Measurements from ENCODE around the gene AGBL4.
"Not testable (repeated sequence)": the region's sequence is repeated elsewhere in the genome, so short reads cannot be mapped to it uniquely, and the experiment has no call there.

AGBL4 gene

GRCh38 chr1:49424782-49425181 is 599.0 kb downstream of the AGBL4 start:
- DNase-seq = no peak

DNA sequence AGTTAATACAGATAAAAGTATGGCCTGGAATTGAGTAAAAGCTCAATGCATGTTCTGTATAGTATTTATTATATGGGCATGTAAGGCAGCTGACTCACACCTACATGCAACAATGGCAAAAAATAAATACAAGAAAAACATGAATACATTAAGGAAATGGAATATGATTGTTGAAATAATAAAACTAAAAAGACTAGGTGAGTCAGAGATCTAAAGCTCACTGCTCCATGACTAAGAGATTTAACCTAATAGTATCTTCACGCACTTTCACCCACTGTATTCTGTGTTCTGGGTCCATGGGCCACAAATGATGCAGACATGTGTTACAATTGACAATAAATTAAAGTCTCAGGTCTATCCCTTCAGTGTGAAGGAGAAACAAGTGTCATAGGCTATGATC is 607.0 kb downstream of the AGBL4 start:
- DNase-seq = no peak

- DNase-seq = no peak
Observed at GRCh38 chr1:49408346-49408745, 615.4 kb downstream of the AGBL4 start.

- no peak for DNase-seq
Observed at GRCh38 chr1:49397086-49397485, 626.7 kb downstream of the AGBL4 start.

DNA sequence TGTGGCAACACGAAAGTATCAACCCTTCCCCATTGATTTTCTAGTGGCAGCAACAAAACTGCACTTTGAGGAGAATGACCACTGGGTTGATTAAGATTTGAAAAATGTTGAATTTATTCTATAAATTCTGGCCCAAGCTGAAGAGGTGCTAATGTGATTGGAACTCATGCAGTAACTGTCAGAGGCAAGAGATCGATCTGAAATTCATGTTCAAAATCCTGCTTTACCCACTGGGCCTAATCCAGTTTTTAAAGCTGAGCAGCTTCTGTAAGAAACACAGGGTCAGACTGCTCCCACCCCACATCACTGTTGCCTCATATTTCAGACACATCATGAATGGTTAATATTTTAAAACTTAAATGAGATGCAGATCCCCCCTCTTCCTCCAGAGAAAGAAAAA is 629.6 kb downstream of the AGBL4 start:
- DNase-seq = no peak

GRCh38 chr1:49389699-49390098 is 634.1 kb downstream of the AGBL4 start:
- DNase-seq = no peak

DNA sequence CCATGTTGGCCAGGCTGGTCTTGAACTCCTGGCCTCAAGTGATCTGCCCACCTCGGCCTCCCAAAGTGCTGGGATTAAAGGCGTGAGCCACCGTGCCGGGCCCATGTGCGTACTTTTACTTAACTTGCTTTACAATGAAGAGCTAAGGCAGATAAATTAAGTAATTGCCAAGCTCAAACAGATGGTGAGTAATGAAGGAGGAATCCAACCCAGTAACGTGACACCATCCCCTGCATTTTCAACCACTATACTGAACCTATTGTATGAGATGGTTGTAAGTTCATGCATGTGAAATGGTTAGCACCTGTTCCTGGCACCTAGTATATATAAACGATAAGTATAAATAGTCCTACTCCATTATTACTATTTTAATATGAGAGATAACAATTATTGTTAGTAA is 659.1 kb downstream of the AGBL4 start:
- DNase-seq = no peak

DNA sequence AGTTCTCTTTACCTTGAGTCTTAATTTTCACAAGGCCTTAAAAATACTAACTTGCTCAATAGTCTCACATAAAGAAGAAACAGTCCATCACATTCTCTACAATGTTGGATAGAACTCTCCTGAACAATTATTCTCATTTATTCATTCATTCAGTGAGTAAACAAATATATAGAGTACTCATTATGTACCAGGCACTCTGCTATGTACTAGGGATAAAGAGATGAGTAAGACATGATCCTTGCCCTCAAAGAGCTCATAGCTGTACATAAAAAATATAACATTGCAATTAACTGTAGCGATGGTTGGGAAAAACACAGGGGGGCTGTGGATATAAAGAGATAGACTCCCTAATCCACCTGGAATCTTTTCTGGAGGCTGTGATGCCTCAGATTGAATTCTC is 660.1 kb downstream of the AGBL4 start:
- DNase-seq = no peak

DNA sequence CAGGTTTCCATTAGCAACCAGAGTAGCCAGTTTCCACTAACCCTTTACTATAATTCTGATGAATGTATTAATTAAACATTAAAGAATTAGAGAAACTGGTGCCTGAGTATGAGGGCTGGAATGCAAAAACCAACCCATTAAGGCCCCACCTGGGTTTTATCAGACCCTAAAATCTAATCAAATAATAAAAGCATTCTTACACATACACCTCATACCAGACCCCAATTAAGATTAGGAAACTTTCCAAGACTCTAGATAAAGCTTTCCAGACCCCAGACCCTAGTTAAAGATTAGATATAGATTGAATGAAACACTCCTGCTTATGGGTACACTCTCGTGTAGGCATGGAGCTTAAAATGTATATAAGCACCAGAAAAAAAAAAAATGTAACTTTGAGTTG is 665.7 kb downstream of the AGBL4 start:
- no peak for DNase-seq

- no peak for DNase-seq
Observed at GRCh38 chr1:49356594-49356993, 667.2 kb downstream of the AGBL4 start.

DNA sequence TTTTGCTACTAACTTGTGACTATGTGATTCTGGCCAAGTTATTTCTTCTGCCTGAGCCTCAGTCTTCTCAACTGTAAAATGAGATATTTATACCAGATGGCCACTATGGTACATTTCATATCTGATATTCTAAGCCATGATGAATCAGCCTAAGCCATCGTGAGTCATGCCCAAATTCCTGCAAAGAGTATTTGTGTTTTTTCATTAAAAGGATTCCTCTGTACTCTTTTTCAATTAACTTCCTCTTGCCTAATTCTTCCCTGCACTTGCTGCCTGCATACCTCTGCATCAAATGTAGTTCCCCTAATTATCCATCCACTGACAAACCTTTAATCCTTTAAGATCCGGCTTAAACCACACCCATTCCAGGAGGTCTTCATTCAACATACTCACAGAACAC is 672.0 kb downstream of the AGBL4 start:
- no peak for DNase-seq

GRCh38 chr1:49346767-49347349 is 676.9 kb downstream of the AGBL4 start:
- DNase-seq = no peak

DNA sequence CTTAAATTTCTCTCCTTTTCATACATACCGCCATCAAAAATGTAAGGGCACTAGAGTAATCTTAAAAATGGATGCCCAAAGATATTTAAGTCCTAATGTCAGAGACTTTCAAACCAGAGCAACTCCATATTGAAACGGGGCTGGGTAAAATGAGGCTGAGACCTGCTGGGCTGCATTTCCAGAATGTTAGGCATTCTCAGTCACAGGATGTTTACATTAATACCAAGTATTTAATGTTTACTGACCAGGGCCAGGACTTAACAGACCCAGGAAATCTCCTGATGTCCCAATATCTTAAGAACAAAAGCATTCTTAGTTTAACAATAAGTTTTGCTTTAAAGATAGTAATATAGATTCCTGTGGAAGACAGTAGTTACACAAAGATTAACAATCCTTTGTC is 683.2 kb downstream of the AGBL4 start:
- DNase-seq = no peak

- DNase-seq = no peak
Observed at GRCh38 chr1:49339043-49339442, 684.7 kb downstream of the AGBL4 start.

DNA sequence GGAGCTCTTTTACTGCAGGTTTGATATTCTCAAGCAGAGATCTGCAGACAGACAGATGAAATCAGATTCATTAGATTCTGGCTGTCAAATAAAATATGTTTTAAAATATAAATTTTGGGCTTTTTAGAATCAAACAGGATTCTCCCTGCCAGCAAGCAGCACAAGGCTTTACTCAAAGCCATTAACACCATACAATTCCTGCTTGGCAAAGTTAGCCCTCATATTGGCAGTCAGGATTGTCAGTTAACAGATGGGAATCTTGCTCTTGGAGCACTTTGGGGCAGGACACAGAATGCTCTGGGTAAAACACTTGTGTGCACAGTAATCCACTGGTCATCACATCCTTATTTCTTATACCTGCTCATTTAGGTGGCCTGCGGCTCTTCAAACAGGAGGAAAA is 686.5 kb downstream of the AGBL4 start:
- no peak for DNase-seq

DNA sequence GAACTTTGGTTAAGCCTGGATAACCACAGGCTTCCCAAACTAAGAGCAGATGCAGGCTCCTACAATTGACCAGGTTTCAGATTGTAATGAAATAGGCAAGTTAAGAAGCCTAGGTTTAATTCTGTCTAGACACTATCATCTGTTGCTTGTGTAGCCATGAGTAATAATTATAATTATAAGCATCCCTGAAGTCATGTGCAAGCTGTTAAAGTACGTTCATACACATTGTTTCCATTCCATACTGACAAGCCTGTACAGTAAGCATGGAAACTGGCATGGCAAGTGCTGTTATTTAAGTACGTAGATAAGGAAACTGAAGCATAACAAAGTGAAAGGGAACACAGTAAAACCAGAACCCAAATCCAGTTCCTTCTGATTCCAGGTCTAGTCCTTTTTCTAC is 689.8 kb downstream of the AGBL4 start:
- DNase-seq = no peak

DNA sequence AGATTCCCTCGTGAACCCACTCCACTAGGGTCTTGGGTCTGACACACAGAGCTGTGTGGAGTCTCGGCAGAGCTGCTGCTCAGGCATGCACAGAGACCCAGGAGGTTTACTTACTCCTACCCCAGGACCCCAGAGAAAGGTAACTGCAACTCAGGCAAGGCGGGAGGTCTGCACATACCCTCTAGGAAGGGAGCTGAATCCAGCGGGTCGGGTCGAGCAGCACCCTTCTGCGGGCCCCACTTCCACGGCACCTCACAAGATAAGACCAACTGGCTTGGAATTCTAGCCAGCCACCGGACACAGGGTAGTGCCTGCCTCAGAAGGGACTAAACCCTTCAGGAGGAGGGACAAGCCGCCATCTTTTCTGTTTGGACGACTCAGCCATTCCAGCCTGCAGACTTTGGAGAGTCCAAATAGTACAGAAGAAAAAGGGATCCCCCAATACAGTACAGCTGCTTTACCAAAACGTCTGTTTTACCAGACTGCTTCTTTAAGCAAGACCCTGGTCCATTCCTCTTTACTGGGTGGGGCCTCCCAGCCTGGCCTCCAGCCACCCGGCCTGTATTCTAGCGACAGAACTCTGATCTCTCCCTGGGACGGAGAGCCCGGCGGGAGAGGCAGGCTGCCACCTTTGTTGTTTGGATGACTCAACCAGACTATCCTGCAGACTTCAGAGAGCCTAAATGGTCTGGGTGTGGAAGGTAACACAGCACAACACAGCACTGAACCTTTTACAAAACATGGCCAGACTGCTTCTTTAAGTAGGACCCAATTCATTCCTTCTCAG is 692.5 kb downstream of the AGBL4 start:
- no peak for DNase-seq

DNA sequence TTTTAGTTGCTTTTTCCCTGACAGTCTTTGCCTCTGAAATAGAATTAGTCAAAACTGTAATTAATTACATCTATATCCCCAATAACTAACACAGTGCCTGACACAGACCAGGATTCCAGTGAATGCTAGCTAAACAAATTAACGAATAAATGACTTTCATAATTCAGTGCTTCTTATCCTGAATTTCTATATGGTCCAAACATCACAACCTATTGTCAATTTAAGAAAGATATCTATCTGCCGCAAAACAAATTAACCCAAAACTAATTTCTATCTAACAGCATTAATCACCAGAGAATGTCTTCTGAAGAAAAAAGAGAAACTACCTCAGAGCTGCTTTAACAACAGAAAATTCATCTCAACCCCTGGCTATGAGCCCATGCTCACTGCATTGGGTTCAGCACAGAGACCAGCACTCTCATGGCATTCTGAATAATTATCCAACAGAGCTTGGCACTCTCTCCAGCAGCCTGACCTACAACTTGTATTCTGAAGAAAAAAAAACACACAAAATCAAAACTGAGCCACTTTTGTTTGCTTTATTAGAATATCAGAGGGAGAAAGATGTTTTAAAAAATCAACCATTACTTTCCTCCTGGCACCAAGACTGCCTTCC is 699.7 kb downstream of the AGBL4 start:
- no peak for DNase-seq

GRCh38 chr1:49320493-49320892 is 703.3 kb downstream of the AGBL4 start:
- DNase-seq = not testable (repeated sequence)

DNA sequence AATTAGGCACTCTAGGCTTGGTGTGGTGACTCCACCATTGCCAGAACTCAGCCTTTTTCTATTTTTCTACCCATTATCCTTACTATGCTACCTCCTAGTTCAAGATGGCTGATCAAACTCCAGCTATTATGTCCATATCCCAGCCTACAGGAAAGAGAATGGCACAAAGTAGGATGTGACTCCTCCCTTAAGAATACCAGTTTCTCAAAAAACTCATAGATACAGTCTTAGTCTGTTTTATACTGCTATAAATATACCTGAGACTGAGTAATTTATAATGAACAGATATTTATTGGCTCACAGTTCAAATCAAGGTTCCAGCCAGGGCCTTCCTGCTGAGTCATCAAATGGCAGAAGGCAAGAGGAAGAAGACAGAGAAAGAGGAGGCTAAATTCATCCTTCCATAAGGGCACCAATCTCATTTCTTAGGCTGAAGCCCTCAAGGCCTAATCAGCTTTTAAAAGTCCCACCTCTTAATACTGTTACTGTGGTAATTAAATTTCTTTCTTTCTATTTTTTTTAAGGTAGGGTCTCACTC is 704.3 kb downstream of the AGBL4 start:
- DNase-seq = no peak

DNA sequence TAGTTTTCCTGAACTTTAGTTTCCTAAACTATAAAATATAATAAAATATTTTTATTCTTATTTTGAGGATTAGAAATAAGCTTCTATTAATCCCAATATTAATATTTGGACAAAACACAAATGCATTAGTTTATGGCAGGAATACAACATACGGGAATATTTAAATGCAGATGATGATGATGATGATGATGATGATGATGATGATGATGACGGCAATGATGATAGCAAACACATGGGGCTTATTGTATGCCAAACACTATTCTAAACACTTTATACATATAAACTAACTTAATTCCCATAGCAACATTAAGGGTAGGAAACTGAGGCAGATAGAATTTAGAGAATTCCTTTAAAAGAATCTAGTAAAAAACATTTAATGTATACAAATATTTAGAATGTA is 705.5 kb downstream of the AGBL4 start:
- DNase-seq = no peak

DNA sequence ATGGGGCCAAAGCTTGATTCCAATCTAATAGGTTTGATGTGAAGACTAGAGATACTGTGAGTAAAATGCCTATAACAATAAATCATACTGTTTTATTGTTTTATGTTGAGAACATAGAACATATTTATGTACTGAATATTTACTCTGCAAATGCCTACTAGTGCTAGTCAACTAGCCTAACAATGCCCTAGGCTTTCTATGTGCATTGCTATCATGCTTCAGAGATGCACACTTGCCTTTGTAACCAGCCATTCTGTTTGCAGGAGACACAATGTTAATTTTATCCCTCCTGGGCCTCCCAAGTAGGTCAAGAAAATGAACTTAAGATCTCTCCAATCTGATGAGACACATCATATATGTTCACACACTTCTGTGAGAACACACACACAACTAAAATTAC is 716.3 kb downstream of the AGBL4 start:
- DNase-seq = no peak

DNA sequence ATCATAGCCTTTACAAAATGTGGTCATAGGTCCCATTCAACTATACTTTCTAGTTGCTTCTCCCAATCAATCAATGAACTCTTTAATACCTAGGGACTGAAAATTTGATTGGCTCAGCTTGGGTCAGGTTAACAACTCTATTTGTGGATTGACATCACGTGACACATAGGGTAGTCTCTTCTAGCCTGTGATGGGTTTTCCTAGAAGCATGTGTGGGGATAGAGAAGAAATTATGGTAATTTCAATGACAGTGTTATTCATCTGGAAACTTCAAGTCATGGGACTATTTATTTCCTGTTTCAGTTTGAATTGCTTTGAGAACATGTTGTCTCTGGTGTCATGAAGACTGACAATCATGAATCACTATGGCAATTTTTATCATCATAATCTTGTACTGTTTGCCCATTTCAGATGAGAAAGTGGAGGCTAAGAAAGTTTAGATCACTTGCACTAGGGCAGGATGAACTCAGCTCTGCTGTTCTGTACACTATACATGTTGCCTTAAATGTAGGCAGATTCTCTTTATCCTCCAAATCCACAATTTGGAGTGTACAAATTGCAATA is 717.2 kb downstream of the AGBL4 start:
- DNase-seq = peak; percentile 1

- not testable (repeated sequence) for DNase-seq
Observed at GRCh38 chr1:49302400-49302799, 721.4 kb downstream of the AGBL4 start.
